Measurements from ENCODE around the gene KEAP1.

Gene KEAP1

DNA sequence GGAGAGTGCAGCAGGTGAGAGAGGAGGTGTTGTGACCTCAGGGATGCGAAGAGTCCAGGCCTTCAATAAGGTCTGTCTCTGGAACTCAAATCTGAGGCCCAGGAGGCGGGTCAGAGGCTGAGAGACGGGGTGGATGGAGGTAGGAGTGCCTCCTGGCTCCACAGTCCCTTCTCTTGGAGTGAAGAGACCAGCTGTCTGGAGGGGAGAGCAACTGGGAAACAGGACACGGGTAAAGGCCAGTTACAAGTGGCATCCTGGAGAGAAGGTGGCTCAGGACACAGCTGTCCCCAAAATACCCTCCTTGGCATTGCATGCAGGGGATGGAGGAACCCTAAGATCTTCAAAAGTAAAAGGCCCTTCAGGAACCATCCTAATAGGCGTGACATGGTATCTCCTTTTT, 63.6 kb downstream of the KEAP1 start:
- no peak for DNase-seq

All from NCI-H2227 treated with DMSO at 0.1 percent for 48 hours (cell line).